Measurements from ENCODE around the gene STT3B.
"Not testable (repeated sequence)": the region's sequence is repeated elsewhere in the genome, so short reads cannot be mapped to it uniquely, and the experiment has no call there.

Gene STT3B

DNA sequence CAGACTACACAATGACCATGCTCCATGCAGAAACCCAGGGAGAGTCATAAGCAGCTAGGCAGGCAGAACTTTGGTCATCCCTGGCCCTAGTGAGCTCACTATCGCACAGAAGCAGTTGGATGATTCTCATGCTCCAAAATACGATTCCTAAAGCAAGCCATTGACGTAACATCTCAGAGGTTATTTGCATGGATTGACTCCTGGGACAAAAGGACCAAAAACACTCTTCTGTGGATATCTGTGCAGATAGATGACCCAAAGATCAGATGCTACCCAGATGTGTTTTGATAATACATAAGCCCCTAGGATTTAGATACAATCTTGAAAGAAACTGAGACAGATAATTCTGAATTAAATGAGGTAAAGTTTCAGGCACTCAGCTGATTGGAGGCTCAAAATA, 33.4 kb upstream of the STT3B start:
- no peak overlapping the region for H3K4me3 ChIP-seq (ENCODE audit: low read length in 2 of 2)
- no peaks in the 10 kb centered on the region for H3K36me3 ChIP-seq (ENCODE audit: control insufficient read depth in 2 of 2, insufficient read depth in 2 of 2, low read length in 2 of 2)
- no peaks in the 10 kb centered on the region for H3K27me3 ChIP-seq (ENCODE audit: control insufficient read depth in 2 of 2, insufficient read depth in 2 of 2, low read length in 2 of 2)
- H3K9me3 ChIP-seq (ENCODE audit: control insufficient read depth in 2 of 2, low read length in 2 of 2), result no peaks in the 10 kb centered on the region
- H3K9ac ChIP-seq (ENCODE audit: low read depth in 1 of 2, low read length in 2 of 2), result no peak overlapping the region
- H3K27ac ChIP-seq (ENCODE audit: low read depth in 2 of 2, low read length in 2 of 2), result no peak overlapping the region
- H3K4me1 ChIP-seq (ENCODE audit: control insufficient read depth in 2 of 2, insufficient read depth in 2 of 2, low read length in 2 of 2), result peaks cover 0 to 4% of the 10 kb centered on the region in 2 donors

DNA sequence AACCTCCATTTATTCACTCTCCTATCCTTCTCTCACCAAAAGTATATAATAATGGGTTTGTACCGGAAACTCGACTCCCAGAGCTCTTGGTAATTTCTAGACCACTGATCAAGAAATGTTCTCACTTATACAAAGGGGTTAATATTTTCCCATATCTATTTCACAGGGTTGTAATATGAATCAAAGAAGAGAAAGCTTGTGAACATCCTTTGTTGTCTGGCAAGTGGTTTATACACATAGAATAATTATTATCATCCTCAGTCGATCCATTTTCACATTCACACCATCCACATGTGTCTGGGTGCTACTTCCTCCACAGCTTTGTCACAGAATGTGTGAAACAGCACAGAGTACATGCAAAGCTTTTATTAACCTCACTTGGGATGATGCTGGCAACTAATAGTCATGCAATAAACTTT, 29.9 kb upstream of the STT3B start:
- no peak overlapping the region for H3K27ac ChIP-seq (ENCODE audit: low read depth in 2 of 2, low read length in 2 of 2)
- H3K36me3 ChIP-seq (ENCODE audit: control insufficient read depth in 2 of 2, insufficient read depth in 2 of 2, low read length in 2 of 2), result no peaks in the 10 kb centered on the region
- H3K4me1 ChIP-seq (ENCODE audit: control insufficient read depth in 2 of 2, insufficient read depth in 2 of 2, low read length in 2 of 2), result peaks cover 0 to 9% of the 10 kb centered on the region in 2 donors
- H3K4me3 ChIP-seq (ENCODE audit: low read length in 2 of 2), result no peak overlapping the region
- no peak overlapping the region for H3K9ac ChIP-seq (ENCODE audit: low read depth in 1 of 2, low read length in 2 of 2)
- no peaks in the 10 kb centered on the region for H3K27me3 ChIP-seq (ENCODE audit: control insufficient read depth in 2 of 2, insufficient read depth in 2 of 2, low read length in 2 of 2)
- no peaks in the 10 kb centered on the region for H3K9me3 ChIP-seq (ENCODE audit: control insufficient read depth in 2 of 2, low read length in 2 of 2)

DNA sequence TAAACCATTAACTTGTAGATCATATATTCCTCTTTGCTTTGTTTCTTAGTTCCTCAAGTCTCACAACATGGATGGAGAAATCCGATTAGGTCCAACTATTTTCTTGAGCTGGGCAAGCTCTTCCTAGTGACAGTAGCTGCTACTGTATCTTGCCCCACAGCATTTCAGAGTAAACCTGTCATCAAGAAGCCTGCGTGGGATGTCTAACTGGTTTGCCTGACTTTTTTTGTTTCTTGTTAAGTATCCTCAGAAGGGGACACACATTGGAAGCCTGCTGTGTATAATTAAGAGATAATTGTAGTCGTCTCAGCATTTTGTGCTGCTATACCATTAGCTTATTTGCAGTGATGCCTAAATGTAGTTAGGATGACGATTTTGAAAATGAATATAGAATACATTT, 29.3 kb upstream of the STT3B start:
- Histone ChIP-seq H3K9ac (ENCODE audit: low read depth in 1 of 2, low read length in 2 of 2) (no peak overlapping the region), H3K4me1 (ENCODE audit: control insufficient read depth in 2 of 2, insufficient read depth in 2 of 2, low read length in 2 of 2) (peaks cover 0 to 9% of the 10 kb centered on the region in 2 donors), H3K36me3 (ENCODE audit: control insufficient read depth in 2 of 2, insufficient read depth in 2 of 2, low read length in 2 of 2) (no peaks in the 10 kb centered on the region), H3K9me3 (ENCODE audit: control insufficient read depth in 2 of 2, low read length in 2 of 2) (no peaks in the 10 kb centered on the region), H3K27me3 (ENCODE audit: control insufficient read depth in 2 of 2, insufficient read depth in 2 of 2, low read length in 2 of 2) (no peaks in the 10 kb centered on the region), H3K4me3 (ENCODE audit: low read length in 2 of 2) (no peak overlapping the region), H3K27ac (ENCODE audit: low read depth in 2 of 2, low read length in 2 of 2) (no peak overlapping the region)

DNA sequence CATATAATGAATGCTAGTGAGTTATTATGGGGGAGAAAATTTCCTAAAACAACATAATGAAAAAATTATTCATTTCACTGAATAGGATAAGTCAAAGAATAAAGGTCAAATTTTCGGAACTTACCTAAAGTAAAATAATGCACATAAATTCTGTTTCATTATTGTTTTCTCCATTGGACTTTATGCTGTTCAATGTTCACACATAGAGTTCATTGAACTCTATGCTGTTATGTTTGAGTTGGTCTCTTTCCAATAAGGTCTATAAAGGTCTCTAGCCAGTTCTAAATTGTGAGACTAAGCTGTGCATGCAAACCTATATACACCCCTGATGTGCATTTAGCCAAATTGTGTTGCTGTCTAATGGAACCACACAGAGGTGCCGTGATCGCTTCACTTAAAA, 28.5 kb upstream of the STT3B start:
- H3K4me3 ChIP-seq (ENCODE audit: low read length in 2 of 2), result no peak overlapping the region
- no peaks in the 10 kb centered on the region for H3K27me3 ChIP-seq (ENCODE audit: control insufficient read depth in 2 of 2, insufficient read depth in 2 of 2, low read length in 2 of 2)
- no peak overlapping the region for H3K9ac ChIP-seq (ENCODE audit: low read depth in 1 of 2, low read length in 2 of 2)
- H3K9me3 ChIP-seq (ENCODE audit: control insufficient read depth in 2 of 2, low read length in 2 of 2), result no peaks in the 10 kb centered on the region
- H3K36me3 ChIP-seq (ENCODE audit: control insufficient read depth in 2 of 2, insufficient read depth in 2 of 2, low read length in 2 of 2), result no peaks in the 10 kb centered on the region
- H3K27ac ChIP-seq (ENCODE audit: low read depth in 2 of 2, low read length in 2 of 2), result no peak overlapping the region
- peaks cover 0 to 9% of the 10 kb centered on the region in 2 donors for H3K4me1 ChIP-seq (ENCODE audit: control insufficient read depth in 2 of 2, insufficient read depth in 2 of 2, low read length in 2 of 2)

DNA sequence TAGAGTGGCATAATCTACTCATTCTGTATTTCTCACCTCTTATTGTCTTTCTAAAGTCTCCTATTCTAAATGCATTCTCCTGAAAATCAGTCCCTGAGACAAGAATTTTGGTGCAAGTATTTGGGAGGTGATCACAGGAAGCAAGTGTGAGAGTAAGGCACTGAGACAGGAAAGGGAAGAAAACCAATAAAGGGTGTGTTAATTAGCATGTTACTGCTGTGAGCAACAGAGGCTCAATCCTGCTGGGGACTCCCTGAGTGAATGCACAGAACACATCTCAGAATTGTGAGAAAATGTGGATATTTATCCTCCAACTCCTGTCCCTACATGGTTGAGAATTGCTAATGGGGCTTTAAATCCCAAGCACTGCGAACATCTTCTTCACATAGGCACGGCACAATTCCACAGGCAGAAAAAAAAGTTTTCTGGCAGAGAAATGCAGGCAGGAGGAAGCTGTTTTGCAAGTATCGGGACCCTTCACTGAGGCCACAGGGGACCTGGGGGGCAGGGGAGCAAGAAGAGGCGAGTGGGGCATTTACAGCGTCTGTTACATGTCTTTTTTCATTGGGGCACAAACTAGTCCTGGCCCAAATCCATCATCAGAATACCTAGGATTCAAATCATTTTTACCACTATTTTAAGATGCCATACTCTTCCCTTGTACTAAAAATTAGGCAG, 27.2 kb upstream of the STT3B start:
- no peaks in the 10 kb centered on the region for H3K27me3 ChIP-seq (ENCODE audit: control insufficient read depth in 2 of 2, insufficient read depth in 2 of 2, low read length in 2 of 2)
- H3K4me3 ChIP-seq (ENCODE audit: low read length in 2 of 2), result no peak overlapping the region
- no peaks in the 10 kb centered on the region for H3K36me3 ChIP-seq (ENCODE audit: control insufficient read depth in 2 of 2, insufficient read depth in 2 of 2, low read length in 2 of 2)
- no peaks in the 10 kb centered on the region for H3K9me3 ChIP-seq (ENCODE audit: control insufficient read depth in 2 of 2, low read length in 2 of 2)
- no peak overlapping the region for H3K27ac ChIP-seq (ENCODE audit: low read depth in 2 of 2, low read length in 2 of 2)
- H3K9ac ChIP-seq (ENCODE audit: low read depth in 1 of 2, low read length in 2 of 2), result no peak overlapping the region
- peaks cover 0 to 9% of the 10 kb centered on the region in 2 donors for H3K4me1 ChIP-seq (ENCODE audit: control insufficient read depth in 2 of 2, insufficient read depth in 2 of 2, low read length in 2 of 2)

DNA sequence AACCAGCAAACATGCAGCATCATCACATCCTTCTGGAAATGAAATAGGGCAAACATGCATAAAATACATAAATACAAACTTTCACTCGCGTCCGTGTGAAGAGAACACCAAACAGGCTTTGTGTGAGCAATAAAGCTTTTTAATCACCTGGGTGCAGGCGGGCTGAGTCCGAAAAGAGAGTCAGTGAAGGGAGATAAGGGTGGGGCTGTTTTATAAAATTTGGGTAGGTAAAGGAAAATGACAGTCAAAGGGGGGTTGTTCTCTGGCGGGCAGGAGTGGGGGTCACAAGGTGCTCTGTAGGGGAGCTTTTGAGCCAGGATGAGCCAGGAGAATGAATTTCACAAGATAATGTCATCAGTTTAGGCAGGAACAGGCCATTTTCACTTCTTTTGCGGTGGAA, 26.2 kb upstream of the STT3B start:
- H3K9ac ChIP-seq (ENCODE audit: low read depth in 1 of 2, low read length in 2 of 2); H3K27ac ChIP-seq (ENCODE audit: low read depth in 2 of 2, low read length in 2 of 2); H3K4me3 ChIP-seq (ENCODE audit: low read length in 2 of 2); H3K4me1 ChIP-seq (ENCODE audit: control insufficient read depth in 2 of 2, insufficient read depth in 2 of 2, low read length in 2 of 2); H3K9me3 ChIP-seq (ENCODE audit: control insufficient read depth in 2 of 2, low read length in 2 of 2); H3K36me3 ChIP-seq (ENCODE audit: control insufficient read depth in 2 of 2, insufficient read depth in 2 of 2, low read length in 2 of 2); H3K27me3 ChIP-seq (ENCODE audit: control insufficient read depth in 2 of 2, insufficient read depth in 2 of 2, low read length in 2 of 2): not testable (repeated sequence)

DNA sequence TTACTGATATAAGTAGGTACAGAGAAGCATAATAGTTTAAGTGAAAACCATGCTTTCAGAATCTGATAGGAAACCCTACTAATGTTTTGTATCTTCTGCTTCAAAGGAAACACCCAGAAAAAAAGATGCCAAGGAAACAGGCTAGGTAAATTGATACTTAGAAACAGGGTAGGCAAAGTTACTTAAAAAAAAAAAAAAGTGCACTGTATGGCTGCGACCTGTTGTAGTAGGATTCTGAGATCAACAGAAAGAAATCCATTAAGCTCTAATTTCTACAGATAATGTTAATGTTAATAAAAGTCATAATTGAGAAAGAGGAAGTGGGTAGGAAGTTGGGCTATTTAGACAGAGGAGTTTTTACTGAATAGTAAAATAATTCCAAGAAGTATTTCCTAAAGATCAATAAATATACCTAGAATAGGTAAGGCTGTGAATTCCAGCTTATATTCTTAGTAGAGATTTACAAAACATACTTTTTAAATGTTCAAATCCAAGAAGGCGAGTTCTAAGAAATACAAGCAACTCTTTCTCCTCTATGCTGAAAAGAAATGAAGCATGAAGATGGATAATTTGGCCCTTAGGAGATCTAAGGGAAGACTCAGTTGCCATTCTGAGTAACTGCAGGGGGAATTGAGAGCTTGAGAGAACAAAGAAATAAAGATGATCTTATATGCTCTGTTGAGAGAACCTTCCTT, 24.1 kb upstream of the STT3B start:
- Histone ChIP-seq H3K9ac (ENCODE audit: low read depth in 1 of 2, low read length in 2 of 2) (no peak overlapping the region), H3K27me3 (ENCODE audit: control insufficient read depth in 2 of 2, insufficient read depth in 2 of 2, low read length in 2 of 2) (no peaks in the 10 kb centered on the region), H3K27ac (ENCODE audit: low read depth in 2 of 2, low read length in 2 of 2) (no peak overlapping the region), H3K4me3 (ENCODE audit: low read length in 2 of 2) (no peak overlapping the region), H3K9me3 (ENCODE audit: control insufficient read depth in 2 of 2, low read length in 2 of 2) (no peaks in the 10 kb centered on the region), H3K4me1 (ENCODE audit: control insufficient read depth in 2 of 2, insufficient read depth in 2 of 2, low read length in 2 of 2) (peaks cover 0 to 6% of the 10 kb centered on the region in 2 donors), H3K36me3 (ENCODE audit: control insufficient read depth in 2 of 2, insufficient read depth in 2 of 2, low read length in 2 of 2) (no peaks in the 10 kb centered on the region)

DNA sequence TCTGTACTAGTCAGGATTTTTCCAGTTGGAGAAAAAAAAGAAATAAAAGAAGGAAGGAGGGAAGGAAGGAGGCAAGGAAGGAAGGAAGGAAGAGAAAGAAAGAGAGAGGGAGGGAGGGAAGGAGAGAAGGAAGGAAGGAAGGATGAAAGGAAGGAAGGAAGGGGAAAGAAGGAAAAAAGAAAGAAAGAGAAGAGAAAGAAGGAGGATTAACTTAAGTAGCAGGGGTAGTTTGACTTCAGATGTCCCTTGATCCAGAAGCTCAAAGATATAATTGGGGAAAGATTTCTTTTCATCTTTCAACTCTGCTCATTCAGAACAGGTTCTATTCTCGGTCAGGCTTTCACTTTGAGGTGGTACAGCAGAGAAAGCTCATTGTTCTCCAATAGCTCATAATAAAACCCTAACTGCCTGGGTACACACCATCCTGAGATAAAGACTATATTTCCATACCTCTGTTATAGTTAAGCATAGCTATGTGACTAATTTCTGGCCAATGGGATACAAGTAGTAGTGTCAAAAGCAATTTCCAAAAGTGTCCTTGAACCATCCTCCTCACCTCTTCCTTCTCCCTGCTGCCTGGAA, 23.5 kb upstream of the STT3B start:
- Histone ChIP-seq H3K4me3 (ENCODE audit: low read length in 2 of 2) (no peak overlapping the region), H3K36me3 (ENCODE audit: control insufficient read depth in 2 of 2, insufficient read depth in 2 of 2, low read length in 2 of 2) (no peaks in the 10 kb centered on the region), H3K9me3 (ENCODE audit: control insufficient read depth in 2 of 2, low read length in 2 of 2) (no peaks in the 10 kb centered on the region), H3K9ac (ENCODE audit: low read depth in 1 of 2, low read length in 2 of 2) (no peak overlapping the region), H3K4me1 (ENCODE audit: control insufficient read depth in 2 of 2, insufficient read depth in 2 of 2, low read length in 2 of 2) (peaks cover 0 to 5% of the 10 kb centered on the region in 2 donors), H3K27ac (ENCODE audit: low read depth in 2 of 2, low read length in 2 of 2) (no peak overlapping the region), H3K27me3 (ENCODE audit: control insufficient read depth in 2 of 2, insufficient read depth in 2 of 2, low read length in 2 of 2) (no peaks in the 10 kb centered on the region)

DNA sequence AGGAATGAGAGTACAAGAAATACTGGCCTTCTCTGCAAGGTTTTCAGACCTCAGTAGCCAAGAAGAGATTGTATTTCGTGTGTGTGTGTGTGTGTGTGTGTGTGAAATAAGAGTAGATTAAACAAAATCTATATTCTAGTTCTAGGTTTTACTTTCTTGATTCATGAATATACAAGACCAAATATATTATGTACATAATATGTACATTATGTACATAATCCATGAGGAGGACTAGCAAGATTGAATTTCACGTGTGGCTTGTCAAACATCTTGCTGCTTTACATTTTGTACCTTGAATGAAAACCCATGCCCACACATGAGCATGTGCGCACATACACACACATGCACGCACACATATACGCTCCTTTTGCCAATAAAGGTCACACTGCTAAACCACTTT, 18.2 kb upstream of the STT3B start:
- Histone ChIP-seq H3K4me1 (ENCODE audit: control insufficient read depth in 2 of 2, insufficient read depth in 2 of 2, low read length in 2 of 2) (no peaks in the 10 kb centered on the region), H3K9me3 (ENCODE audit: control insufficient read depth in 2 of 2, low read length in 2 of 2) (no peaks in the 10 kb centered on the region), H3K9ac (ENCODE audit: low read depth in 1 of 2, low read length in 2 of 2) (no peak overlapping the region), H3K36me3 (ENCODE audit: control insufficient read depth in 2 of 2, insufficient read depth in 2 of 2, low read length in 2 of 2) (no peaks in the 10 kb centered on the region), H3K27ac (ENCODE audit: low read depth in 2 of 2, low read length in 2 of 2) (no peak overlapping the region), H3K27me3 (ENCODE audit: control insufficient read depth in 2 of 2, insufficient read depth in 2 of 2, low read length in 2 of 2) (no peaks in the 10 kb centered on the region), H3K4me3 (ENCODE audit: low read length in 2 of 2) (no peak overlapping the region)

DNA sequence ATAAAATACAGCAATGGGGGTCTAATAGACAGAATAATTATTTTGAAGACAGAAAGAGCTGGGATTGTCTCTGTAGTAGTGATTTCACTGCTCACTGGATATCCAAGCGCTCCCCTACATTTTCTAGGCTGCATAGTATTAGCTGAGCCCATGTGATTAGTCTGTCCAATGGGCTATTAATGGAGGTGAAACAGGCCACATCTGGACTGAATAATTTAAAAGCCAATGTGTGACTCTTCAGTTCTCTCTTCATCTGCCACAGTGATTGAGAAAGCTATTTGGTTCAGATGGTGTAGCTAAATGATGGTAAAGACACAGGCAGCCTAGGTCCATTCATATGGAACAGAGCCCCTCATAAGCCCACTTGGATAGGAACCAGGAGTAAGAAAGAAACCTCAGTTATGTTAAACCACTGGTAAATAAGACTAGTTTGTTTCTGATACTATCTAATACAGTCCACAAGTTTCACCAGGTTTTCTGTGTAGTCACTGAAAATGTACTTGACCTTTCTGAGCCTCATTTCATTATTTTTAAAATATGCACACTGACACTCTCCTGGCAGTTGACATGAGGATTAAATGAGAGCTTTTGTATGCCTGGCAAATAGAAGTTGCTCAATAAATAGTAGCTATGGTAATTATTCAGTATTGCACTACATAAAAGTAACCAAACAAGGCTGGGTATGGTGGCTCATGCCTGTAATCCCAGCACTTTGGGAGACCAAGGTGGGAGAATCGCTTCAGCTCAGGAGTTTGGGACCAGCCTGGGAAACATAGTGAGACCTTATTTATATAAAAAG, 17.0 kb upstream of the STT3B start:
- Histone ChIP-seq H3K4me3 (ENCODE audit: low read length in 2 of 2) (no peak overlapping the region), H3K27me3 (ENCODE audit: control insufficient read depth in 2 of 2, insufficient read depth in 2 of 2, low read length in 2 of 2) (no peaks in the 10 kb centered on the region), H3K36me3 (ENCODE audit: control insufficient read depth in 2 of 2, insufficient read depth in 2 of 2, low read length in 2 of 2) (no peaks in the 10 kb centered on the region), H3K27ac (ENCODE audit: low read depth in 2 of 2, low read length in 2 of 2) (no peak overlapping the region), H3K4me1 (ENCODE audit: control insufficient read depth in 2 of 2, insufficient read depth in 2 of 2, low read length in 2 of 2) (no peaks in the 10 kb centered on the region), H3K9ac (ENCODE audit: low read depth in 1 of 2, low read length in 2 of 2) (no peak overlapping the region), H3K9me3 (ENCODE audit: control insufficient read depth in 2 of 2, low read length in 2 of 2) (no peaks in the 10 kb centered on the region)

All from mucosa of rectum (tissue), 2 donors.